K562 (cell line): Measurements from ENCODE around the gene STUB1. TPM values are rescaled to one million over a fixed set of nuclear protein-coding genes. Genes with fewer than 3 reads are reported as not detected.
A peak's percentile ranks its signal among the peaks of the same experiment; 100 is the strongest.

Experiments used
- EP400 ChIP-seq: fragments of 450-650 bp; IDR thresholded peaks from 2 replicates; pipeline ENCODE4 v1.6.1; 2017; ENCODE audit warnings: antibody characterized with exemption, mild to moderate bottlenecking, moderate library complexity
- FOXA1 ChIP-seq: fragments of 450-650 bp; IDR thresholded peaks from 2 replicates; pipeline ENCODE4 v1.6.1; 2016; ENCODE audit warnings: mild to moderate bottlenecking, borderline replicate concordance
- FOXJ2 ChIP-seq: fragments of 200-800 bp; sonication (Bioruptor generic); IDR thresholded peaks from 2 replicates; pipeline ENCODE4 v1.6.1; 2016; ENCODE audit warnings: missing genetic modification characterization, missing compliant biosample characterization
- HOXB6 ChIP-seq: fragments of 250-450 bp; sonication (Bioruptor Pico); IDR thresholded peaks from 2 replicates; pipeline ENCODE4 v1.5.1; 2022; ENCODE audit warnings: mild to moderate bottlenecking, borderline replicate concordance
- JUNB ChIP-seq: fragments of 450-650 bp; formaldehyde crosslinking; conservative IDR thresholded peaks from 2 replicates; pipeline ENCODE4 v1.4.0; 2020; ENCODE audit warnings: mild to moderate bottlenecking
- MCM3 ChIP-seq: fragments of 450-650 bp; IDR thresholded peaks from 2 replicates; pipeline ENCODE4 v1.6.1; 2016
- POLR2G ChIP-seq: fragments of 200-400 bp; formaldehyde crosslinking; IDR thresholded peaks from 2 replicates; pipeline ENCODE4 v1.6.1; 2017; ENCODE audit warnings: low read depth, mild to moderate bottlenecking, antibody characterized with exemption, low read length, moderate library complexity
- RBM17 ChIP-seq: fragments of 200-400 bp; formaldehyde crosslinking; IDR thresholded peaks from 2 replicates; pipeline ENCODE4 v1.6.1; 2017; ENCODE audit warnings: low read depth, mild to moderate bottlenecking, low read length, borderline replicate concordance
- ZBTB7A ChIP-seq: IDR thresholded peaks from 2 replicates; pipeline ENCODE4 v1.6.1; 2011; ENCODE audit warnings: low read depth, mild to moderate bottlenecking, low read length, moderate library complexity, borderline replicate concordance; ENCODE audit not compliant: control insufficient read depth
- polyA plus RNA-seq, 8 experiments: library from polyadenylated mRNA; depleted of rRNA in 4 of 8; stranded (reverse) in 5 of 8; unstranded in 3 of 8; fragments of >200 nt; fragmentation: Nextera tagmentation in 2 of 8; fragmentation: Illumina TruSeq in 1 of 8; extraction: Ambion mirVana in 2 of 8; extraction: Trizol in 1 of 8; gene quantifications; 2 replicates each; pipeline versions ENCODE4 v1.2.1 to v1.2.3, GENCODE V29; 2011 to 2014; ENCODE audit warnings: inconsistent platforms in 1 of 8, missing spikeins in 1 of 8
- total RNA-seq, 7 experiments: library from RNA; depleted of rRNA in 6 of 7; stranded (reverse); fragments of >200 nt in 6 of 7; fragmentation: Illumina TruSeq in 2 of 7; extraction: Trizol in 2 of 7; gene quantifications; 2 replicates each; pipeline versions ENCODE4 v1.2.1 to v1.2.3, GENCODE V29; 2011 to 2021; ENCODE audit warnings: low replicate concordance in 1 of 7
- TF ChIP-seq, protein P1 (sequence below): fragments of 450-650 bp; formaldehyde crosslinking; IDR thresholded peaks from 2 replicates; pipeline ENCODE4 v1.4.0; 2020; ENCODE audit warnings: mild to moderate bottlenecking, moderate library complexity
- TF ChIP-seq, protein P2 (sequence below), 2 experiments: IDR thresholded peaks; 2 replicates each; pipeline ENCODE4 v1.6.1; 2011; ENCODE audit warnings: borderline replicate concordance in 1 of 2, control low read depth in 1 of 2, low read depth in 1 of 2, low read length in 1 of 2, mild to moderate bottlenecking in 1 of 2, mixed read lengths in 1 of 2, moderate library complexity in 1 of 2; ENCODE audit not compliant: insufficient read depth in 1 of 2, insufficient read length in 1 of 2, poor library complexity in 1 of 2, severe bottlenecking in 1 of 2; ENCODE audit errors: extremely low read depth in 1 of 2
- TF ChIP-seq, protein P3 (sequence below): sonication (generic); formaldehyde crosslinking; IDR thresholded peaks from 2 replicates; pipeline ENCODE4 v1.8.1; 2023; ENCODE audit warnings: mild to moderate bottlenecking, missing genetic modification reagents, moderate library complexity
- TF ChIP-seq, protein P4 (sequence below): fragments of 250-450 bp; sonication (Bioruptor Pico); IDR thresholded peaks from 2 replicates; pipeline ENCODE4 v1.4.0; 2020
- TF ChIP-seq, protein P5 (sequence below): fragments of 450-650 bp; IDR thresholded peaks from 2 replicates; pipeline ENCODE4 v1.6.1; 2014; ENCODE audit warnings: low read depth, mild to moderate bottlenecking, moderate library complexity, borderline replicate concordance

Gene STUB1
- total and polyA plus RNA-seq, 9 of the 15 experiments (the other 6 are each of a cell fraction or from before 2014, with no cell fraction given) = 10.6 to 251 (median 152) TPM

DNA sequence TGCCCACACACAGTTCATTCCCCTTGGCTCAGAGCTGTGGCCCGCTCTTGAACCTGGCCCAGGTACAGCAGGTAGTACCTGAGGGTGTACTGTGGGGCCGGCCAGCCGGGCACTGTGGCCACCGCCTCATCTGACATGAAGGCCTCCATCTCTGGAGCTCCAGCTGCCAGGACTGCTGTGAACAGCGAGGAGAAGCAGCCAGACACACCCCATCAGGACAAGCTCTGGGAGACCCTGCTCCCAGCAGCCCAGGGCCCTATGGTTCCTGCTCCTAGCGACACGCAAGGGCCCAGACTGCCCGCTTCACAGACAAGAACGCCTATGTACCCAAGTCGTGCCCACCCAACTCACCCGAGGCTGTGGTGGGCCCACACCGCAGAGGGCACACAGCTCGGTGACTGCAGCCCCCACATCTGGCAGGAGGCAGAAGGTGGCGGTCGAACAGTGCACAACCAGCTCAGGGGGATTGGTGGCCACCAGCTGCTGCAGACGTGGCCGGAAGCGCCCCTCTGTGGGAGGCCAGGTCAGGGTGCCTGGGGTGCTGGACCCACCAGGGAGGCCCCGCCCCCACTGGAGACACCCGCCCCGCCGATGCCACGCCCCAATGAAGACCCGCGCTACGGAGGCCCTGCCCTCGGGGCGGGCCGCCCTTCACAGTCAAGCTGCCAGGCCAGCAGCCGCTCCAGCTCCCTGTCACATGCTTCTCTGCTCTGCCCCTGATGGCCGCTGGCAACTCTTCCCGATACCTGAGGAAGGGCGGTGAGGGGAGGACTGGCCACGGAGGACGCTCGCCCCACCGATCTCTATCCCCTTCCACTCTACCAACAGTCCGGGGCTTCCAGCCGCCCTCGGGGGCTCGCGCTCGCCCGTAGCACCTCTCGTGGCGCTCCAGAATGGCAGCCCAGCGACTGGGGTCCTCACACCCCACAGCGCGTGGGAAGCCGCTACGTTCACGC, 1.1 kb upstream of the STUB1 start (continued):
- TF ChIP-seq, protein P1, sequence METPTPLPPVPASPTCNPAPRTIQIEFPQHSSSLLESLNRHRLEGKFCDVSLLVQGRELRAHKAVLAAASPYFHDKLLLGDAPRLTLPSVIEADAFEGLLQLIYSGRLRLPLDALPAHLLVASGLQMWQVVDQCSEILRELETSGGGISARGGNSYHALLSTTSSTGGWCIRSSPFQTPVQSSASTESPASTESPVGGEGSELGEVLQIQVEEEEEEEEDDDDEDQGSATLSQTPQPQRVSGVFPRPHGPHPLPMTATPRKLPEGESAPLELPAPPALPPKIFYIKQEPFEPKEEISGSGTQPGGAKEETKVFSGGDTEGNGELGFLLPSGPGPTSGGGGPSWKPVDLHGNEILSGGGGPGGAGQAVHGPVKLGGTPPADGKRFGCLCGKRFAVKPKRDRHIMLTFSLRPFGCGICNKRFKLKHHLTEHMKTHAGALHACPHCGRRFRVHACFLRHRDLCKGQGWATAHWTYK (CRISPR knock-in tag) = no peak
- TF ChIP-seq FOXJ2 (tag) (no peak), JUNB (CRISPR knock-in tag) (no peak), EP400 (peak; percentile 80; the same call in 1 of the 2 replicates), POLR2G (peak; percentile 67), RBM17 (no peak), MCM3 (no peak), ZBTB7A (peak; percentile 80; the same call in 1 of the 2 replicates), HOXB6 (CRISPR knock-in tag) (no peak), FOXA1 (no peak)
- TF ChIP-seq, protein P2, sequence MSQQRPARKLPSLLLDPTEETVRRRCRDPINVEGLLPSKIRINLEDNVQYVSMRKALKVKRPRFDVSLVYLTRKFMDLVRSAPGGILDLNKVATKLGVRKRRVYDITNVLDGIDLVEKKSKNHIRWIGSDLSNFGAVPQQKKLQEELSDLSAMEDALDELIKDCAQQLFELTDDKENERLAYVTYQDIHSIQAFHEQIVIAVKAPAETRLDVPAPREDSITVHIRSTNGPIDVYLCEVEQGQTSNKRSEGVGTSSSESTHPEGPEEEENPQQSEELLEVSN (IDR thresholded peaks at IDR 0.05; ENCODE audit: borderline replicate concordance in 1 of 2, extremely low read depth in 1 of 2, insufficient read depth in 1 of 2, insufficient read length in 1 of 2, low read depth in 1 of 2, low read length in 1 of 2, poor library complexity in 1 of 2, severe bottlenecking in 1 of 2) = peak; percentile 27 to 56
- TF ChIP-seq, protein P3, sequence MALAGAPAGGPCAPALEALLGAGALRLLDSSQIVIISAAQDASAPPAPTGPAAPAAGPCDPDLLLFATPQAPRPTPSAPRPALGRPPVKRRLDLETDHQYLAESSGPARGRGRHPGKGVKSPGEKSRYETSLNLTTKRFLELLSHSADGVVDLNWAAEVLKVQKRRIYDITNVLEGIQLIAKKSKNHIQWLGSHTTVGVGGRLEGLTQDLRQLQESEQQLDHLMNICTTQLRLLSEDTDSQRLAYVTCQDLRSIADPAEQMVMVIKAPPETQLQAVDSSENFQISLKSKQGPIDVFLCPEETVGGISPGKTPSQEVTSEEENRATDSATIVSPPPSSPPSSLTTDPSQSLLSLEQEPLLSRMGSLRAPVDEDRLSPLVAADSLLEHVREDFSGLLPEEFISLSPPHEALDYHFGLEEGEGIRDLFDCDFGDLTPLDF (CRISPR knock-in tag) = no peak
- TF ChIP-seq, protein P4, sequence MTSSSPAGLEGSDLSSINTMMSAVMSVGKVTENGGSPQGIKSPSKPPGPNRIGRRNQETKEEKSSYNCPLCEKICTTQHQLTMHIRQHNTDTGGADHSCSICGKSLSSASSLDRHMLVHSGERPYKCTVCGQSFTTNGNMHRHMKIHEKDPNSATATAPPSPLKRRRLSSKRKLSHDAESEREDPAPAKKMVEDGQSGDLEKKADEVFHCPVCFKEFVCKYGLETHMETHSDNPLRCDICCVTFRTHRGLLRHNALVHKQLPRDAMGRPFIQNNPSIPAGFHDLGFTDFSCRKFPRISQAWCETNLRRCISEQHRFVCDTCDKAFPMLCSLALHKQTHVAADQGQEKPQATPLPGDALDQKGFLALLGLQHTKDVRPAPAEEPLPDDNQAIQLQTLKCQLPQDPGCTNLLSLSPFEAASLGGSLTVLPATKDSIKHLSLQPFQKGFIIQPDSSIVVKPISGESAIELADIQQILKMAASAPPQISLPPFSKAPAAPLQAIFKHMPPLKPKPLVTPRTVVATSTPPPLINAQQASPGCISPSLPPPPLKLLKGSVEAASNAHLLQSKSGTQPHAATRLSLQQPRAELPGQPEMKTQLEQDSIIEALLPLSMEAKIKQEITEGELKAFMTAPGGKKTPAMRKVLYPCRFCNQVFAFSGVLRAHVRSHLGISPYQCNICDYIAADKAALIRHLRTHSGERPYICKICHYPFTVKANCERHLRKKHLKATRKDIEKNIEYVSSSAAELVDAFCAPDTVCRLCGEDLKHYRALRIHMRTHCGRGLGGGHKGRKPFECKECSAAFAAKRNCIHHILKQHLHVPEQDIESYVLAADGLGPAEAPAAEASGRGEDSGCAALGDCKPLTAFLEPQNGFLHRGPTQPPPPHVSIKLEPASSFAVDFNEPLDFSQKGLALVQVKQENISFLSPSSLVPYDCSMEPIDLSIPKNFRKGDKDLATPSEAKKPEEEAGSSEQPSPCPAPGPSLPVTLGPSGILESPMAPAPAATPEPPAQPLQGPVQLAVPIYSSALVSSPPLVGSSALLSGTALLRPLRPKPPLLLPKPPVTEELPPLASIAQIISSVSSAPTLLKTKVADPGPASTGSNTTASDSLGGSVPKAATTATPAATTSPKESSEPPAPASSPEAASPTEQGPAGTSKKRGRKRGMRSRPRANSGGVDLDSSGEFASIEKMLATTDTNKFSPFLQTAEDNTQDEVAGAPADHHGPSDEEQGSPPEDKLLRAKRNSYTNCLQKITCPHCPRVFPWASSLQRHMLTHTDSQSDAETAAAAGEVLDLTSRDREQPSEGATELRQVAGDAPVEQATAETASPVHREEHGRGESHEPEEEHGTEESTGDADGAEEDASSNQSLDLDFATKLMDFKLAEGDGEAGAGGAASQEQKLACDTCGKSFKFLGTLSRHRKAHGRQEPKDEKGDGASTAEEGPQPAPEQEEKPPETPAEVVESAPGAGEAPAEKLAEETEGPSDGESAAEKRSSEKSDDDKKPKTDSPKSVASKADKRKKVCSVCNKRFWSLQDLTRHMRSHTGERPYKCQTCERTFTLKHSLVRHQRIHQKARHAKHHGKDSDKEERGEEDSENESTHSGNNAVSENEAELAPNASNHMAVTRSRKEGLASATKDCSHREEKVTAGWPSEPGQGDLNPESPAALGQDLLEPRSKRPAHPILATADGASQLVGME (CRISPR knock-in tag) = no peak
- TF ChIP-seq, protein P5, sequence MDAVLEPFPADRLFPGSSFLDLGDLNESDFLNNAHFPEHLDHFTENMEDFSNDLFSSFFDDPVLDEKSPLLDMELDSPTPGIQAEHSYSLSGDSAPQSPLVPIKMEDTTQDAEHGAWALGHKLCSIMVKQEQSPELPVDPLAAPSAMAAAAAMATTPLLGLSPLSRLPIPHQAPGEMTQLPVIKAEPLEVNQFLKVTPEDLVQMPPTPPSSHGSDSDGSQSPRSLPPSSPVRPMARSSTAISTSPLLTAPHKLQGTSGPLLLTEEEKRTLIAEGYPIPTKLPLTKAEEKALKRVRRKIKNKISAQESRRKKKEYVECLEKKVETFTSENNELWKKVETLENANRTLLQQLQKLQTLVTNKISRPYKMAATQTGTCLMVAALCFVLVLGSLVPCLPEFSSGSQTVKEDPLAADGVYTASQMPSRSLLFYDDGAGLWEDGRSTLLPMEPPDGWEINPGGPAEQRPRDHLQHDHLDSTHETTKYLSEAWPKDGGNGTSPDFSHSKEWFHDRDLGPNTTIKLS = no peak; the same call in 1 of the 2 replicates
